ENCODE measurements around the gene MYOZ2. TPM values are rescaled to one million over a fixed set of nuclear protein-coding genes. Genes with fewer than 3 reads are reported as not detected.
A peak's percentile ranks its signal among the peaks of the same experiment; 100 is the strongest.

MYOZ2 gene
- total RNA-seq, 1 donor from 2014 or later = not detected

DNA sequence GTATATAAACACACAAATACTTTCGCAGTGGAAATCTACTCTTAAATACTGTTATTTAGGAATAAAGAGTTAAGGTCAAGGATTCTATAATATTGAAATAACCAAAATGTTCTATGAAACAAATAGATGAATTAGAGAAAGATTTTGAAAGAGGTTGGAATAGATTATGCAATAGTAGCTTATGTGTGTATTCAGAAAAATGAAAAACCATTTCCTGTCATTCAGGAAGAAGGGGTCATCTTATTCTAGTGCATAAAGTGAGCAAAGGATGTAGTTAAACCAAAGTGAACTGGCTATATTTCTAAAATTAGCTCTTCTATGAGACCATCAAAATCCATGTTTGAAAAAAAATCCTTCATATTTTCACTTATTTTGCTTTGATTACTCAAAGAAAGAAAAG lies 30.0 kb upstream of the MYOZ2 start:
- Histone ChIP-seq H3K4me2 (no peak overlapping the region), H3K4me3 (no peak overlapping the region), H3K4me1 (no peaks in the 10 kb centered on the region), H3K27ac (no peak overlapping the region), H4K20me1 (ENCODE audit: low read depth) (no peaks in the 10 kb centered on the region), H3K79me2 (ENCODE audit: low read depth) (no peaks in the 10 kb centered on the region), H3F3A (ENCODE audit: low read depth) (no peaks in the 10 kb centered on the region), H2AFZ (replicated peaks) (no peak overlapping the region), H3K36me3 (no peaks in the 10 kb centered on the region), H3K27me3 (no peaks in the 10 kb centered on the region), H3K9ac (no peak overlapping the region), H3K9me3 (ENCODE audit: low read depth) (no peaks in the 10 kb centered on the region)
- Mint-ChIP-seq H3K9me3 (no peaks in the 10 kb centered on the region), H3K27me3 (ENCODE audit: insufficient read depth, low read depth) (no peaks in the 10 kb centered on the region), H3K36me3 (no peaks in the 10 kb centered on the region), H3K4me3 (no peak overlapping the region), H3K27ac (no peak overlapping the region), H3K4me1 (peaks cover 3% of the 10 kb centered on the region)
- no peak for DNase-seq (ENCODE audit: low spot score)
- TF ChIP-seq EZH2phosphoT487 (IDR thresholded peaks at IDR 0.05) = no peak
- TF ChIP-seq, protein P1, sequence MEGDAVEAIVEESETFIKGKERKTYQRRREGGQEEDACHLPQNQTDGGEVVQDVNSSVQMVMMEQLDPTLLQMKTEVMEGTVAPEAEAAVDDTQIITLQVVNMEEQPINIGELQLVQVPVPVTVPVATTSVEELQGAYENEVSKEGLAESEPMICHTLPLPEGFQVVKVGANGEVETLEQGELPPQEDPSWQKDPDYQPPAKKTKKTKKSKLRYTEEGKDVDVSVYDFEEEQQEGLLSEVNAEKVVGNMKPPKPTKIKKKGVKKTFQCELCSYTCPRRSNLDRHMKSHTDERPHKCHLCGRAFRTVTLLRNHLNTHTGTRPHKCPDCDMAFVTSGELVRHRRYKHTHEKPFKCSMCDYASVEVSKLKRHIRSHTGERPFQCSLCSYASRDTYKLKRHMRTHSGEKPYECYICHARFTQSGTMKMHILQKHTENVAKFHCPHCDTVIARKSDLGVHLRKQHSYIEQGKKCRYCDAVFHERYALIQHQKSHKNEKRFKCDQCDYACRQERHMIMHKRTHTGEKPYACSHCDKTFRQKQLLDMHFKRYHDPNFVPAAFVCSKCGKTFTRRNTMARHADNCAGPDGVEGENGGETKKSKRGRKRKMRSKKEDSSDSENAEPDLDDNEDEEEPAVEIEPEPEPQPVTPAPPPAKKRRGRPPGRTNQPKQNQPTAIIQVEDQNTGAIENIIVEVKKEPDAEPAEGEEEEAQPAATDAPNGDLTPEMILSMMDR (IDR thresholded peaks at IDR 0.05) = no peak
- no peak for TF ChIP-seq EZH2 (IDR thresholded peaks at IDR 0.05)

DNA sequence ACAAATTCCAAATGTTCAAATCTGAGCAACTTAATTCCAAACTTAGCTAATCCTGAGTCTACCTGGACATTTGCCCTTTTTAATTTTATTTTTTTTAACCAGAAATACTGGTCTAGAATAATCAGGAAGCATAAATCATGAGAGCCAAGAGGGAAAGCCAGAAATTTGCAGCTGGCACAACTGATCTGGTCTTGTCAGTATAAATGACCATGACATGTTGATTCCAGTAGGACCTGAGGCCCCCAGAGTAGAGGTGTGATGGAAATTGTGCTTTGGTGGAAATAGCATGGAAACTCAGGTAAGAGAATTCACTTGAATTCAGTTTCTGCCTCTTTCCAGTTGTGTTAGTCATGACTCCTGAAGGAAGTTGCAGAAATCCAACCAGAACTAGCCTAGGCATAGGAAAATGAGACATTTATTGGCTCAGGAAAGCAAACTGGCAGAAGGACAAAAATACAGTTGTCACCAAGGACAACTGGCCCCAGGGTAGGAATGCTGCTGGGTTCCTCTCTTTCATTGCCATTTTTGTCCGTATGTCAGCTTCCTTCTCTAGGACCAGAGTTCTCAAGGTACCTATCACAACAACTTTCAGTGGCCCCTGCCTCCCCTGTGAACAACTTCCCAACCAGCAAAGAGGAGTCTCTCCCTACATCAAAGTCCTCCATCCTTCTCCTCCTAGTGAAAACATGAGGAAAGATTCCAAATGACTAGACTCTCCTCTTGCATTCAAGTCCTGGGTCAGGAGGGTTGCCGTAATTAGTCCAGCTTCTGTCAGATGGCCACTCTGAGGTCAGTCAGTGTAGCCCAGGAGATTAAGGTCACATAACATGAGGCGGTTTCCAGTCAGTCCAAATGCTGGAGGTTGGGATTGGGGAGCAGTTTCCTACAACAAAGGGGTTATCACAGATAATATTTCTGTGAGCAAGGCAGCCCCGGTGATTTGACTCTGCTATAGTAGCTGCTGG lies 29.3 kb upstream of the MYOZ2 start:
- no peaks in the 10 kb centered on the region for H3K9me3 Mint-ChIP-seq
- no peak overlapping the region for H3K4me3 ChIP-seq
- H3K9ac ChIP-seq = no peak overlapping the region

DNA sequence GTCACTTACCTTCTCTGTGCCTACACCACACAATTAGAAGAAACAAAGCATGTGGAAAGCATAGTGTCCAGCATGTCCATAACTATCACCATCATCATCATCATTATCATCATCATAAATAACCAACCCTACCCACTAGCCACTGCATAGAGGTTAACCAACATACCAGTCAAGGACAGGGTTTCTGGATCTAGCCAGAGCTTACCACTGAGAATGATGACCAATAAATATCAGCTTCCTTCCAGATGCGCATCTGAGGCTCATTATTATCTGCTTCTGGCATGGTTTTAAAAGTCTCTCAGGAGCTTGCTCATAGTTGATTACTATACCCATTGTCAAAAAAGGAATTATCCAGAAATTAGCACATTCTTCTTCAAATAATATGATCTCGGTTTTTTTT lies 25.5 kb upstream of the MYOZ2 start:
- no peaks in the 10 kb centered on the region for H3K27me3 Mint-ChIP-seq (ENCODE audit: insufficient read depth, low read depth)
- H3K27me3 ChIP-seq = no peaks in the 10 kb centered on the region
- H3K4me1 ChIP-seq = no peaks in the 10 kb centered on the region
- H3K4me1 Mint-ChIP-seq = peaks cover 3% of the 10 kb centered on the region
- no peak overlapping the region for H2AFZ ChIP-seq (replicated peaks)
- H3K4me2 ChIP-seq = no peak overlapping the region
- H3K36me3 Mint-ChIP-seq = no peaks in the 10 kb centered on the region
- no peak for DNase-seq (ENCODE audit: low spot score)
- H3K79me2 ChIP-seq (ENCODE audit: low read depth) = no peaks in the 10 kb centered on the region
- H3F3A ChIP-seq (ENCODE audit: low read depth) = no peaks in the 10 kb centered on the region
- no peak overlapping the region for H3K4me3 ChIP-seq
- H3K27ac Mint-ChIP-seq = no peak overlapping the region
- H3K9ac ChIP-seq = no peak overlapping the region
- no peaks in the 10 kb centered on the region for H3K36me3 ChIP-seq
- TF ChIP-seq EZH2phosphoT487 (IDR thresholded peaks at IDR 0.05) (no peak), EZH2 (IDR thresholded peaks at IDR 0.05) (no peak)
- TF ChIP-seq, protein P1 (IDR thresholded peaks at IDR 0.05) = no peak
- no peaks in the 10 kb centered on the region for H3K9me3 Mint-ChIP-seq
- no peaks in the 10 kb centered on the region for H3K9me3 ChIP-seq (ENCODE audit: low read depth)
- no peak overlapping the region for H3K27ac ChIP-seq
- no peaks in the 10 kb centered on the region for H4K20me1 ChIP-seq (ENCODE audit: low read depth)
- H3K4me3 Mint-ChIP-seq = no peak overlapping the region

More for the DNA sequence above, 29.3 kb upstream of the MYOZ2 start:
- Histone ChIP-seq H3K4me1 (no peaks in the 10 kb centered on the region), H2AFZ (replicated peaks) (peak overlapping the region; percentile 26), H4K20me1 (ENCODE audit: low read depth) (no peaks in the 10 kb centered on the region), H3K27ac (no peak overlapping the region), H3K36me3 (no peaks in the 10 kb centered on the region), H3K27me3 (no peaks in the 10 kb centered on the region), H3K4me2 (no peak overlapping the region), H3K9me3 (ENCODE audit: low read depth) (no peaks in the 10 kb centered on the region), H3K79me2 (ENCODE audit: low read depth) (no peaks in the 10 kb centered on the region), H3F3A (ENCODE audit: low read depth) (no peaks in the 10 kb centered on the region)
- TF ChIP-seq EZH2phosphoT487 (IDR thresholded peaks at IDR 0.05) = no peak
- TF ChIP-seq, protein P1 (IDR thresholded peaks at IDR 0.05) = no peak
- no peak for TF ChIP-seq EZH2 (IDR thresholded peaks at IDR 0.05)
- Mint-ChIP-seq H3K27ac (no peak overlapping the region), H3K36me3 (no peaks in the 10 kb centered on the region), H3K4me1 (peaks cover 3% of the 10 kb centered on the region), H3K27me3 (ENCODE audit: insufficient read depth, low read depth) (no peaks in the 10 kb centered on the region), H3K4me3 (no peak overlapping the region)
- DNase-seq (ENCODE audit: low spot score) = no peak
